ENCODE measurements around the gene HKDC1. TPM values are rescaled to one million over a fixed set of nuclear protein-coding genes. Genes with fewer than 3 reads are reported as not detected.
"Not testable (repeated sequence)": the region's sequence is repeated elsewhere in the genome, so short reads cannot be mapped to it uniquely, and the experiment has no call there.

The HKDC1 gene
- total RNA-seq, 1 donor from 2014 or later: 0.04 TPM

GRCh38 chr10:69284402-69284801, 64.3 kb downstream of the HKDC1 start:
- not testable (repeated sequence) for ATAC-seq

DNA sequence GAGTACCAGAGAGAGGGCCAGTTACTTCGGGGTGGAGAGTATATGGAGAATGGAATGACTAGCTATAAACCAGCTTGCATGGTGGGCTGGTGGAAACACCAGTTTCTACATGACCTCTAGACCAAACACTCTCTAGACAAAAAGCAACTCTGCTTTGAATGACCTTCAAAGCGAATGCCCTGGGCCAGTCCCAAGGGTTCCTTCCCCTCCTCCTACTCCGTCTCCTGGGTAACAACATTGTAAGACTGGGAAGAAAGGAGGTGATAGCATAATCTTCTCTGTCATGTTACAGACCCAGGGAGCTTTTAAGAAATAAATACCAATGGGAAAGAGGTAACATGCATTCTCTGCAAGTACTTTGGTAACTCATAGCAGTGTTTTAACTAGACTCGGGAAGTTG, 65.6 kb downstream of the HKDC1 start:
- ATAC-seq: no peak

- ATAC-seq: no peak
Observed at GRCh38 chr10:69287181-69287580, 67.0 kb downstream of the HKDC1 start.

DNA sequence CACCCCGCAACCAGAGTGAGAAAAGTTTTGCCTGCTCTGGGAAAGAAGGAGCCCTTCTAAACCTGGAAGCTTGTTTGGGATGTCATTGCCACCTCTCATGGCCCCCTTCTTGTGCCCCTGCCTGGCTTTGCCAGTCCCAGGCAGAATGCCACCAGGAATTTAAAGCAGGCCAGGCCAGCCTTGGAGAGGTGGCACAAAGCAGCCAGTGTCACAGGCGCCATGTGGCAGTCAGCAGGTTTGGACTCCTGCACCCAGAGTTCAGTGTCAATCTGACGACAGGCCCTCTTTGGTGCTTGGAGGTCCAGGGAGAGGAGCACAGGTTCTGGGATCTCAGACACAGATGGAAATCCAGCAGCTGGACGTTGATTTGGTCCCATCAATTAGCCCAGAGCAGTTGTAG, 70.9 kb downstream of the HKDC1 start:
- ATAC-seq: no peak

DNA sequence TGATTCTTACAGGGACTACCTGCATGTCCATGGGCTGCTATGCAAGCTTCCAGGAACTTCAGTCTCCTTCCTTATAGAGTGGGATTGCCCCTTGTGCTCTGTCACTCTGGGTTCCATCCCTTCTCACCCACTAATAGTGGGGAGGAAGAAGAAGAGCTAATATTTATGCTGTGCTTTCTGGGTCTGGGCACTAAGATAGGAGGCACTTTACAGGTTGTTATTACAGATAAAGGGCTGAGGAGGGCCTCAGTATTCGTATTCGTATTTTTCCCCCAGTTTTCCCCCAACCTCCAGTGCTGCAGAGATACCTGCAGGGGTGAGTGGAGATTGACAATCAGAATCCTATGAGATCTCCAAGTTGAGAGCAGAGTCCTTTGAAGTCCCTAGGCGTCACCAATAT, 72.3 kb downstream of the HKDC1 start:
- ATAC-seq: no peak

GRCh38 chr10:69295027-69295636, 75.0 kb downstream of the HKDC1 start:
- no peak for ATAC-seq

- ATAC-seq: peak; percentile 75
Observed at GRCh38 chr10:69303632-69304051, 83.5 kb downstream of the HKDC1 start.

DNA sequence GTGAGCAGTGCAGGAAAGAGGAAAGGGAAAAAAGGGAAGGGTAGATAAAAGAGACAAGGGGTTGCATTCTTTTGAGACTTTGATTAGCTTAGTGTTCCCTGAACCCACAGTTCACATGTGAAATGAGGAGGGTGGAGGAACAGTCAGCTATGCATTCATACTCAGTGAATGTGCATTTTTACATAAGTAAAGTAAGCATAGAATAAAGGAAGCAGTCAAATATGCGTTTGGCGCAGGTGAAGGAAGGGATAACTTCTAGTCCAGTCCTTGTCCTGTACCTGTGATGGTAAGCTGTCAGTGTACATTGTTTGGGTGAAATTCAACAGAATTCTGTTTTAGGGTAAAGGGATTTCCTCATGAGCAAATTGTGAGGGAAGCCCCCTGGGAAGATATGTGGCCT, 86.3 kb downstream of the HKDC1 start:
- ATAC-seq: no peak

GRCh38 chr10:69307434-69307833, 87.3 kb downstream of the HKDC1 start:
- no peak for ATAC-seq

DNA sequence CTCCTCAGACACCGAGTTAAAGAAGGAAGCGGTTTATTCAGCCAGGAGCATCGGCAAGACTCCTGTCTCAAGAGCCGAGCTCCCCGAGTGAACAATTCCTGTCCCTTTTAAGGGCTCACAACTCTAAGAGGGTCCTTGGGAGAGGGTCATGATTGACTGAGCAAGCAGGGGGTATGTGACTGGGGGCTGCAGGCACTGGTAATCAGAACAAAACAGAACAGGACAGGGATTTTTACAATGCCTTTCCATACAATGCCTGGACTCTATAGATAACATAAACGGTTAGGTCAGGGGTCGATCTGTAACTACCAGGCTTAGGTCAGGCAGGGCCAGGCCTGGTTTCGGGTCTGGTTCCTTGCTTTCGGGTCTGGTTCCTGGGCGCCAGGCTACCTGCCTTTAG, 88.2 kb downstream of the HKDC1 start:
- not testable (repeated sequence) for ATAC-seq

DNA sequence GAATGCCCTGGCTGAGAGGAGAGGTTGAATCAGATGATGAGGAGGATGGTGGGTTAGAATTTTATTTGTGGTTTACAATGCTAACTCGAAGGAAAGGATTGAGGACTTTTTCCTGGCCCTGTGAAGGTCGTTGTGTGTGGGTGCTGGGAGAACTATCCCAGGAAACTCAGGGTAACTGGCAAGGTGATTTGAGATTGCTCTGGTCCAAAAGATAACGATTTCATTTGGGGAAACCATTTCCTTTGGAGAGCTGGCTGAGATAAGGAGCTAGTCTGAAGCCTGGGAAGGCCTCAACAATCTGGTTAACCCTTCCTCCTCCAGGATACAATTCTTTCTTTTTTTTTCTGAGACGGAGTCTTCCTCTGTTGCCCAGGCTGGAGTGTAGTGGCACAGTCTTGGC, 91.2 kb downstream of the HKDC1 start:
- ATAC-seq: no peak

DNA sequence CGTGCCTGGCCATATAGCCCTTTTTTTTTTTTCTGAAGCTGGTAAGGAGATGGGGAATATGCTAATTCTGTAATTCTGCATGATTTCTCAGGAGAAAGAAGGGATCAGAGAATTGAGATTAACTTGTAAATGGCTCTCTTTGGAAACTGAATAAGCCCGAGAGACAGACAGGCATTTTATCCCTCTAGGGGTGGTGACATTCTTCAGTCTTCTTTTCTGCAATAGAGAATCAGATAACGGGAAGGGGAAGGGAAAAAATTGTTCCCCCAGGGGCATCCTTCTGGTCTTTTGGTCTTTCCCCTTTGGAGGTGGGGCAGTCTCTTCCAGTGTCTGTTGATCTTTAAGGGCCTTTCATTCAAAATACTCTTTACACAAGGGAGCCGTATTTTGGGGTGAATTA, 92.4 kb downstream of the HKDC1 start:
- ATAC-seq: no peak

- no peak for ATAC-seq
Observed at GRCh38 chr10:69315100-69315542, 95.0 kb downstream of the HKDC1 start.

DNA sequence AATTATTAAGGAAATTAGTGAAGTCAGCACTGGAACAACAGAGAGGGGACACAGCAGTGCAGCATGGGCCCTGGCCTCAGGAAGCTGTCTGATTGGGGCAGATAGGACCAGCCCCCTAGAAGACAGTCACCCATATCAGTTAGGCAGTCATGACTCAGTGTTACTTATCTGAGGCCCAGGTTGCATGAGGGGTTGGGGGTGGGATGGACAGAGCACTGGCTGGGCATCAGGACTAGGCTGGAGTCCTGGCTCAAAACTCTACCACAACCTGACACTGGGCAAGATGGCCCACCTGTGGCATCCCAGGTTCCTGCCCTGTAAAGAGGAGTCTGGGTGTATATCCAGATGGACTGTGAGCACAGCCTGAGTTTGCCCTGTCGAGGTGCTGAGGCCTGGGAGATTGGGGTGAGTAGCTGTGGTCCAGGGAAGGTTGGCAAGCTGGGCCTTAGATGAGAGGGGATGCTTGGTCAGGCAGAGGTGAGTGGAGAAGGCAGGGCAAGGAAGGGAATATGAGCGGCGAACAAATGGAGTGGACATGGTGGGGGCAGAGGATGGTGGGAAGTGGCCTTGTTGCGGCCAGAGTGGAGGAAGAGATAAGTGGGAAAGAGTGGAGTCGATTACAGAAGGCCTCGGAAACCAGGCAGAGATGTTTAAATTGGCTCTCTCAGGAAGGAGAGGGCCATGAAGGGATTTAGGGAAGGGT, 95.6 kb downstream of the HKDC1 start:
- ATAC-seq: no peak

DNA sequence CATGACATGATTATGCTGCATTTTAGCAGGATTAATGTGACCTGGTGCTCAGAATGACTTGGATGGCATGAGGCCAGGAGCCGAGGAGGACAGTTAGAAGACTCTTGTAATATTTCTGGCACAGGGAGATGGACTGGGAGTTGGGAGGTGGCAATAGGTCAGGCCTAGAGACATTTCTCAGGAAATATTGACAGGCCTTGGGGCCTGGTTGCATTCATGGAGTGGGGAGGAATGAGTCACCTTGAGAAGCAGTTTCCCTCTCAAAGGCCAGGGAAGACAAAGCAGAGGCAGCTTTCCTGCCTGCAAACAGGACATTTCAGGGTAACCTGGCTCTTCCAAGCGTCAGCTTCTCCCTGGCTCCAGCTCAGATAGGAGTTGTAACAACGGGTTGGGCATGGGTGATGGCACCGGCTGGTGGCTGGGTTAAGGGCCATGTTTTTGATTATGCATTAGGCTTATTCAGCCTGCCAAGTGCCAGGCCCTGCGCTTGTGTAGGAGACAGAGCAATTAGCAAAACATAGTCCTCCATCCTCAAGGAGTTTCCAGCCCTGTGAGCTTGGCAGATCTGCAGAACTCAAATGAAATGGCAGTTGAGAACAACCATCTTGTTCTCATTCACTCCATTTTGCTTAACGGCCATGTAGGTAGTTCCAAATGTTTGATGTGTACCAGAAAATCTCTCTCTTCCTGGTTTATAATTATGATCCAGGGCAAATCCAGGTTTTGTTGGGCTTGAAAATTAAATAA, 96.4 kb downstream of the HKDC1 start:
- no peak for ATAC-seq

Other genes starting within 250 kb of the HKDC1 start
- 11.1 TPM for gene KIFBP, start 231.5 kb upstream of the HKDC1 start, total RNA-seq
- 7.9 TPM for gene SRGN, start 132.2 kb upstream of the HKDC1 start, total RNA-seq
- gene VPS26A, start 96.2 kb upstream of the HKDC1 start, total RNA-seq: 42.2 TPM
- gene SUPV3L1, start 40.1 kb upstream of the HKDC1 start, total RNA-seq: 22.8 TPM
- gene HK1, start 58.2 kb downstream of the HKDC1 start, total RNA-seq: 133 TPM
- 1.2 TPM for gene TACR2, start 196.6 kb downstream of the HKDC1 start, total RNA-seq
- gene TSPAN15, start 231.1 kb downstream of the HKDC1 start, total RNA-seq: 3.4 TPM